Lung (tissue), 12 donors: ENCODE data around the gene PRKCB. TPM values are rescaled to one million over a fixed set of nuclear protein-coding genes. Genes with fewer than 3 reads are reported as not detected.
A peak's percentile ranks its signal among the peaks of the same experiment; 100 is the strongest.

Source experiments
- ATAC-seq: fragments of 200-7000 bp; cut with Tn5 transposase; one replicate; pipeline ENCODE4 v1.9.1; 2020; ENCODE audit warnings: moderate number of reproducible peaks; ENCODE audit not compliant: insufficient read depth, low FRiP score
- DNase-seq, 3 donors: peaks; one replicate each; pipeline ENCODE4 v3.0.0-alpha.2; 2013 to 2017
- H3K27ac ChIP-seq, 2 donors: one replicate each; pipeline ENCODE4 v1.5.1; 2013; ENCODE audit warnings: mild to moderate bottlenecking in 2 of 2, moderate library complexity in 2 of 2, control low read depth in 1 of 2, inconsistent platforms in 1 of 2, low read depth in 1 of 2, low read length in 1 of 2
- H3K27me3 ChIP-seq, 3 donors: one replicate each; pipeline ENCODE4 v1.5.1; 2013; ENCODE audit warnings: low read length in 2 of 3; ENCODE audit not compliant: control insufficient read depth in 3 of 3, insufficient read depth in 3 of 3
- H3K36me3 ChIP-seq, 4 donors: one replicate each; pipeline ENCODE4 v1.5.1; 2013; ENCODE audit warnings: low read length in 4 of 4, mild to moderate bottlenecking in 1 of 4, moderate library complexity in 1 of 4; ENCODE audit not compliant: control insufficient read depth in 4 of 4, insufficient read depth in 4 of 4
- H3K4me1 ChIP-seq, 5 donors: one replicate each; pipeline ENCODE4 v1.5.1; 2013; ENCODE audit warnings: low read length in 5 of 5, mild to moderate bottlenecking in 2 of 5, moderate library complexity in 1 of 5; ENCODE audit not compliant: control insufficient read depth in 5 of 5, insufficient read depth in 5 of 5
- H3K4me3 ChIP-seq: one replicate; pipeline ENCODE4 v1.5.1; 2013; ENCODE audit warnings: mild to moderate bottlenecking, control low read depth, moderate library complexity
- H3K9ac ChIP-seq, 2 donors: one replicate each; pipeline ENCODE4 v1.5.1; 2013; ENCODE audit warnings: low read length in 2 of 2, control low read depth in 1 of 2; ENCODE audit not compliant: insufficient read depth in 1 of 2
- H3K9me3 ChIP-seq, 4 donors: one replicate each; pipeline ENCODE4 v1.5.1; 2013; ENCODE audit warnings: low read length in 3 of 4, mild to moderate bottlenecking in 1 of 4, moderate library complexity in 1 of 4; ENCODE audit not compliant: control insufficient read depth in 4 of 4, insufficient read depth in 3 of 4
- CTCF ChIP-seq: IDR thresholded peaks from 2 replicates; pipeline ENCODE4 v1.5.1; 2012; ENCODE audit warnings: mild to moderate bottlenecking; ENCODE audit errors: control extremely low read depth, extremely low read depth
- WGBS, 2 donors: extraction: QIAGEN DNeasy Blood & Tissue Kit; methylation state at CpG; one replicate each; pipeline ENCODE4 v1.1.7; 2013; 5-methylcytosine and 5-hydroxymethylcytosine counted together
- polyA plus RNA-seq, 2 donors: library from polyadenylated mRNA; stranded (reverse); fragments of 200-250 nt; gene quantifications; one replicate each; pipeline ENCODE4 v1.2.1, GENCODE V29; 2013
- total RNA-seq, 2 donors: library from RNA; depleted of rRNA in 1 of 2; stranded (reverse); fragments of >200 nt in 1 of 2; gene quantifications; one replicate each; pipeline ENCODE4 v1.2.1, GENCODE V29; 2014 to 2021
- donor health status: control.
- donor health status: control.
- donor health status: Bipolar disorder and iron deficiency.
- donor health status: healthy.
- donor health status: DM: yes; HTN: yes; CAD: no.

Gene PRKCB
- total and polyA plus RNA-seq, 4 donors = 2.5 to 46.4 (median 21.8) TPM

DNA sequence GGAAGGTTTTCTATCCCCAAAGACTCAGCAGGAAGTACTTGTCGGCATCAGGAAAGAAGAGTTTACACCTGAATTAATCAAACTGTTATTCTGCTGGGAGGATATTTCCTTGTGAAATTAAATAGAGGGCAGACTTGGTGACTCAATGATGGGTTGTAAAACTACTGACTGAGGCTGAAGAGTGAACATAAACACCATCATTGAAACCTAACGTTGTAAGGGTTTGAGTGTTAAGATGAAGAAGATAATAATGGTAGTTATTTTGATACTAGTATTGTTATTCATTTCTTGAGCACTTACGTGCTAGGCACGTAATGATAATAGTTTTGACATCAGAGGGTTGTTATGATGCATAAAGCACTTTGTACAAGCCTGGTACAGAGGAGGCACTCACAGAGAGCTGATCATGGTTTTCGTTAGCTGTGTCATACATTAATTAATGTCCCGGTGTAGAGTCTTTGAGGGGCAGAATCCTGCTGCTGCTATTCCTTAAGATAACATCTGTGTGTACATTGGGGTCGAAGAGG lies 356.2 kb downstream of the PRKCB start:
- no peaks in the 10 kb centered on the region for H3K9me3 ChIP-seq
- no peaks in the 10 kb centered on the region for H3K27me3 ChIP-seq
- no peak overlapping the region for H3K9ac ChIP-seq
- DNase-seq (no peak), ATAC-seq (no peak)
- no peak overlapping the region for H3K4me3 ChIP-seq
- WGBS, 2 donors = 74 to 80% methylated on average over 7 of the region's 7 CpGs
- peaks cover 0 to 12% (median 3%) of the 10 kb centered on the region in 4 donors for H3K36me3 ChIP-seq
- no peaks in the 10 kb centered on the region for H3K4me1 ChIP-seq
- no peak overlapping the region for H3K27ac ChIP-seq
- no peak for TF ChIP-seq CTCF

DNA sequence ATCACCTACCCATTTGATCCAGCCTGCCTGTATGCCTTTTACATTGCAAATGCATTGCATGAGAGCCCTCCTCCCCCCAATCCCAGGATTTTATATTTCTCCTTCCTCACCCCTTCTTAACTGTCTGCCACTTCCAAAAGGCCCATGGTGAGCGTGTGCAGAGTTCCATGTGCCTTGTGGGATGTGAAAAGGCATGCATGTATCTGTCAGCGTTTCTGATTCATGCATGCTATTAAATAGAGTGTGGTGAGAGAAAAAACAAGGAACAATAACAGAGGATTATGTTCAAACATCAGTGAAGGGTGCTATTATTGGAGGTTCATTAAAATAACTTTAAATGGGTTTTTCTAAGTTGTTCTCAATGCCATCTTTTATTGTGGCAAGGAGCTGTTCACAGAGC lies 359.4 kb downstream of the PRKCB start:
- no peak for DNase-seq

DNA sequence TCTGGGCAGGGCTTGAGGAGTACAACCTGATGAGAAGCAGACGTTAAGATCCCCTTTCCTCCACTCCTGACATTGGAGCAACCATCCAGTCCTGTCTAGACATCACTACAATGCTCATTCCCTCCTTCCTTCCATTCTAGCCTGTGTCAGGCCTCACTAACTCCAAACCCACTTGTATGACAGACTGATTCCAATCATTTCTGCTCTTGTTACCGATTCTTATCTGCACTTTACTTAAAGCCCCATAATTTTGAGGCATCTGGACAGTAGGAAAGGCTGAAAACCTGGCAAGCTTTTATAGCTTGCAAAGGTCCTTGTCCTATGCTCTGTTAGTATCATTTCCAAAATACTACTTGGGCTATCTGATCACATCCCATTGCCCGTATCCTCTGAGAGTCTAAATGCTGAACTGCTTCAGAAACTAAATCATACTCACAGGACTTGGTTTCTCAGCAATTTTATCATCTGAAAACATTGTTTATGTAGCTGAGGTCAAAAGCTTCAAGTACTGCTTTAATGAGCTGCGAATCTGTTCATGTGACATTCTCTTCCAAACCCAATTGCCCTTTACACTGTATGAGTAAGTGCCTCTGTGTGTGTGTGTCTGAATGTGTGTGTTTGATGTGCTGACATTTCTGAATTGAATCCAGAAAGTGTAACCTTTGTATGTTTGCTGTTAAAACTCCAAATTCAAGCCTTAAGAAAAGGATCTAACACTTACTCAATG lies 363.2 kb downstream of the PRKCB start:
- peaks cover 0 to 12% (median 1%) of the 10 kb centered on the region in 4 donors for H3K36me3 ChIP-seq
- no peak overlapping the region for H3K9ac ChIP-seq
- ATAC-seq (peak; percentile 58), DNase-seq (peak; percentile 68 to 98 (median 97))
- peaks cover 0 to 32% (median 0%) of the 10 kb centered on the region in 5 donors for H3K4me1 ChIP-seq
- no peak for TF ChIP-seq CTCF
- H3K4me3 ChIP-seq = no peak overlapping the region
- no peaks in the 10 kb centered on the region for H3K27me3 ChIP-seq
- H3K27ac ChIP-seq = no peak overlapping the region
- H3K9me3 ChIP-seq = peaks cover 0 to 2% (median 0%) of the 10 kb centered on the region in 4 donors
- 41 to 64% methylated on average over 4 of the region's 4 CpGs for WGBS, 2 donors

More for the DNA sequence above, 359.4 kb downstream of the PRKCB start:
- no peak overlapping the region for H3K27ac ChIP-seq
- no peak overlapping the region for H3K9ac ChIP-seq
- peaks cover 0 to 2% (median 0%) of the 10 kb centered on the region in 4 donors for H3K9me3 ChIP-seq
- no peaks in the 10 kb centered on the region for H3K27me3 ChIP-seq
- WGBS, 2 donors = 82 to 83% methylated on average over 2 of the region's 2 CpGs
- peaks cover 0 to 15% (median 3%) of the 10 kb centered on the region in 4 donors for H3K36me3 ChIP-seq
- ATAC-seq = no peak
- TF ChIP-seq CTCF = no peak
- peaks cover 0 to 27% (median 0%) of the 10 kb centered on the region in 5 donors for H3K4me1 ChIP-seq
- no peak overlapping the region for H3K4me3 ChIP-seq
